GM21786 (cell line): ENCODE data around the gene KCNG4.

Experiments used
- ATAC-seq: cut with Tn5 transposase; IDR thresholded peaks from one replicate; pipeline ENCODE4 v1.9.1; 2021; ENCODE audit not compliant: unreplicated experiment

Gene KCNG4

DNA sequence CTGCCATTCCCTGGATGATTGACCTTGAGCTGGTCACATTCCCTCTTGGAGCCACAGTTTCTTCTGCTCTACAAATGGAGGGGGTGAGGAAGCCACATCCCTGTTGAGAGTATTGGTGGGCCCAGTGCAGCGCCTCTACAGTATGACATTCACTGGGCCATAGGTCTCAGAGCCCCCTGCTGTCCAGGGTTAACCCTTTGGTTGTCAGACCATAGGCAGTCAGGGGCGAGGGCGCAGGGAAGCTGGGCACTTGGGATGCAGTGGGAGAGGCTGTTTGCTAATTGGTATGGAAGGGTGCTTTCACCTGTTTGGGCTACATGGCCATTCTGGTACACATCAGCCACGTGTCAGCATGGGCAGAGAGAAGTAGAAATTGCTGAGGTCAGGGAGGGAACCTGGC lies 27.6 kb upstream of the KCNG4 start:
- no peak for ATAC-seq

DNA sequence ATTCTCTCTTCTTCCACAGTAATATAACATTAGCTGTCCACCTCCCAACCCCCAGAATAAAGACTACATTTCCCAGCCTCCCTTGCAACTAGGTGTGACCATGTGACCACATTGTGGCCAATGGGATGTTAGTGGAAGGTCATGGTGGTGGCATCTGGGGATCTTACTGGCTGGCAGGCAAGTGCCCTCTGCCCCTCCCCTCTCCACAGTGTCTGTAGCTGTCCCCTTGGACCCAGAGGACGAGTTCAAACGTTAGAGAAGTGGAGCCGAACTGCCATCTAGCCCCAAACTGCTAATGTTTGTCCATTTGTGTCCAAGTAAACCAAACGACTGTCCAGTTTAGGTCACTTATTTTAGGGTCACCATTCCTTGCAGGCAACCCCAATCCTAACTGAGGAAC lies 26.6 kb upstream of the KCNG4 start:
- peak; percentile 47 for ATAC-seq

DNA sequence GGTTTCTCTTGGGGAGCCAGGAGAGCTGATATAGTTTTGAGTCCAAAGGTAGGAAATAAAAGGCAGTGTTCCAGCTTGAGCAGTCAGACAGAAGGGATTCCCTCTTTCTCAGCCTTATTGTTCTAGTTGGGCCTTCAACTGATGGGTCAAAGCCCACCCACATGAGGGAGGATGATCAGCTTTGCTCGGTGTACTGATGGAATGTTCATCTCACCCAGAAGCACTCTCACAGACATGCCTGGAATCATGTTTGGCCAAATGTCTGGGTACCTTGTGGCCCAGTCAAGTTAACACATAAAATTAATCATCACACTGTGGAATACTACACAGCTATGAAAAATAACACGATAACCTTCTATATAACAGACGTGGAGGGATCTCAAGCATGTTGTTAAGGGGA lies 23.1 kb upstream of the KCNG4 start:
- no peak for ATAC-seq

- no peak for ATAC-seq
Measured at GRCh38 chr16:84262031-84262430, 22.2 kb upstream of the KCNG4 start.

GRCh38 chr16:84260766-84261554 lies 21.1 kb upstream of the KCNG4 start:
- no peak for ATAC-seq

GRCh38 chr16:84259691-84260090 lies 19.9 kb upstream of the KCNG4 start:
- ATAC-seq, result no peak

DNA sequence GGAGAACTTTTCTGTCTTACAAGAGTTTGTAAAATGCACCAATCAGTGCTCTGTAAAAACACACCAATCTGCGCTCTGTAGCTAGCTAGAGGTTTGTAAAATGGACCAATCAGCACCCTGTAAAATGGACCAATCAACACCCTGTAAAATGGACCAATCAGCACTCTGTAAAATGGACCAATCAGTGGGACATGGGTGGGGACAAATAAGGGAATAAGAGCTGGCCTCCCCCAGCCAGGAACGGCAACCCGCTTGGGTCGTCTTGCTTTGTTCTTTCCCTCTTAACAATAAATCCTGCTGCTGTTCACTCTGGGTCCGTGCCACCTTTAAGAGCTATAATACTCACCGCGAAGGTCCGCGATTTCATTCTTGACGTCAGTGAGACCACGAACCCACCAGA lies 18.5 kb upstream of the KCNG4 start:
- ATAC-seq, result no peak

GRCh38 chr16:84255050-84255810 lies 15.4 kb upstream of the KCNG4 start:
- no peak for ATAC-seq

GRCh38 chr16:84254062-84254461 lies 14.2 kb upstream of the KCNG4 start:
- no peak for ATAC-seq

DNA sequence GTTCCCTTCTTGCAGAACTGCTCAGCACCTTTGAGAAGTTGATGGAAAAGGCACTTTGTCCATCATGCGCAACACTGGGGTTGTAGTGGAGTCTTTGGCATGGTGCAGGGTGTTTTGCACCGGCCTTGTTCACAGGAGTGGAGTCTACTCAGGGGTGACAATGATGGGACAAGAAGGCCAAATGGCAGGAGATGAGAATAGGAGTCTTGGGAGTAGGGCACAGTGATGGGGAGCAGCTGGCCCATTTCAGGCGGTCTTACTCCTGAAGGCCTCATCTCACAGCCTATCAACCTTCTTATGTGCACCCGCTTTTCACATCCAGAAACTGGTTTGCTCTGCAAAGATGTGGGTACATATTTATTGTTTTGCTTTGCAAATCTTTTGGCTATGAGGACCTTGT lies 13.4 kb upstream of the KCNG4 start:
- no peak for ATAC-seq

DNA sequence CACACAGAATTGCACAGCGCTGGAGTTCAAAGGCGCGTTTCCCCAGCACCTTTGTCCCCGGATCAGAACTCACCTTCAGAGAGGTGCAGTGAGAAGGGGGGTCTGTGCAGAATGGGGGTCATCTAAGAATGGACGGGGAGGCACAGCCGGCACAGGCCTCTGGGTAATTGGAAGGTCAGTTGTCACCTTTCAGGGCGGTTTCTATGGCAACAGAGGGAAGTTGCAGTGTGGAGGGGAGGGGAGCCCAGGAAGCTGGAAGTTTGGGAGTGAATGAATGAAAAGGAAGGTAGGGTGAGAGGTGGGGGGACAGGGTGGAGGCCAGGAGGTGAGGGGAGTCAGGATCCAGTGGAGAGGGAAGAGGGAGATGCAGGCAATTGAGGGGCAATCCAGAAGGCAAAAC lies 12.4 kb upstream of the KCNG4 start:
- ATAC-seq, result no peak

GRCh38 chr16:84247844-84248243 lies 8.0 kb upstream of the KCNG4 start:
- no peak for ATAC-seq

DNA sequence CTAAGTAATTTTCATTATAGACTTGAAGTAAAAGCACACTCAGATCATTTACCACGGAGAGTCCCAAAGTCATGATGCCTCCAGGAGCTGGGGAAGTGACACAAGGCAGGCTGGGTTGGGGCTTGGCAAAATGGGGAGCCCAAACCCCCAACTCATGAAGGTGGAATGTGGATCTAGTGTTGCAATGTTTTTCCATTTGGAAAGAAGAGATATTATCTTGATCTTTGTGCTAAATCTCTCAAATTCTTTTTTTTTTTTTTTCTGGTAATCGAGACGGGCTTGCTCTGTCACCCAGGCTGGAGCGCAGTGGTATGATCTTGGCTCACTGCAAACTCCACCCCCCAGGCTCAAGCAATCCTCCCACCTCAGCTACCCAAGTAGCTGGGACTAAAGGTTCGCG lies 7.5 kb upstream of the KCNG4 start:
- no peak for ATAC-seq

DNA sequence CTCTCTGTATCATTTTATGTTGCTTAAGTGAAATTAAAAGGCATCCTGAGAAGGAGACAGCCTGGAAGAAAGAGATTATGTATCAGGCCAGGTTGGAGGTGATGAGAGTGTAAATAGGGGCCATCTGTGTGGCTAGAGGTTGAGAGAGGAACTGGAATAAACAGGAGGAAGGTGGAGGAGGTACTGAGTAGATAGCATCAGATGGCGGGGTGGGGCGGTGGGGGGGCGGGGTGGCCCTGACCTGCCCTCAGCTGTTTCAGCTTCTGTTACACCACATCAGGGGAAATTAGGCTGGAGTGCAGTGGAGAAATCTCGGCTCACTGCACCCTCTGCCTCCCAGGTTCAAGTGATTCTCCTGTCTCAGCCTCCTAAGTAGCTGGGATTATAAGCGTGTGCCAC lies 6.9 kb upstream of the KCNG4 start:
- no peak for ATAC-seq

DNA sequence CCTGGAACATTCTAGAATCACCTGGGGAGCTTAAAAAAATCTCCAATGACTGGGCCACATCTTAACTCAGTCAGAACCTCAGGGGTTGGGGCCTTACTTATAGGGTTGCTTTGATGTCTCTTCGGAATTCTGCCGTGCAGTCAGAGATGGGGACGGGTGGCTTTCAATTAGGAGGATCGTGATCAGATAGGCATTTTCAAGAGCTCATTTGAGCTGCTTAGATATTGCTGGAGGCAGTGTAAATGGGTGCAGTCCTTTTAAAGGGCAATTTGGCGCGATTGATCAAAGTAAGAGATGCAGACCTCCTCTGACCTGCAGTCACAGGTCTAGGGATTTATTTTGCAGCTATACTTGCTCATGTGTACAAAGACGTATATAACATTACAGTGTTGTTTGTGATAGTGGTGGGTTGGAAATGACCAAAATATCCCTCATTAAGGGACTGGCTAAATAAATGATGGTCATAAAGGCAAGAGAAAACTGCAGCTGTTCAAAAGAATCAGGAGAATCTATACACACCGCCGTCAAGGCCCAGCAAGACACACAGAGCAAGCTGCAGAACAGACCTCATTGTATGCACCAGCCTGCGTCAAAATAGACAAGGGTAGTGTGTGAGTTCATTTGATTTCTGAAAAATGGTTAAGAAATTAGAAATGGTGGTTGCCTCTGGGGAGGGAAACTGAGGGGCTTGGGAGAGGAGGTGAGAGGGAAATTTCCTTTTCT lies 6.3 kb upstream of the KCNG4 start:
- ATAC-seq, result no peak

GRCh38 chr16:84244728-84245127 lies 4.9 kb upstream of the KCNG4 start:
- ATAC-seq, result no peak

DNA sequence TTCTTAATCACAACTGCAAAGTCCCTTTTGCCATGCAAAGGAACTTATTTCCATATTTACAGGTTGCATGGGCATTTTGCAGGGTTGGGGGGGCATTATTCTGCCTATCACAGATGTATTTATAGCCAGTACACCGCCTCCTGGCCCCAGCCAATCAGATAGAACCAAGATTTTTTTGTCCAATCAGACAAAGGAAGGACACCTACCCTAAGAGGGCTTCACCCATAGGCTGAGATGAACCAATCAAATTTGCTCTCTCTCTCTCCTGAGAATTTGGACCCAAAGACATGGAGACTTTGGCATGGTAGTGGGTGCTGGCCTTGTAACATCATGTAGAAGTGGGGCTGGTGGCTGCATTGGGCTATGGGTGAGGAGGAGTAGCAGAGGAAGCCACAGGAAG lies 3.9 kb upstream of the KCNG4 start:
- no peak for ATAC-seq

DNA sequence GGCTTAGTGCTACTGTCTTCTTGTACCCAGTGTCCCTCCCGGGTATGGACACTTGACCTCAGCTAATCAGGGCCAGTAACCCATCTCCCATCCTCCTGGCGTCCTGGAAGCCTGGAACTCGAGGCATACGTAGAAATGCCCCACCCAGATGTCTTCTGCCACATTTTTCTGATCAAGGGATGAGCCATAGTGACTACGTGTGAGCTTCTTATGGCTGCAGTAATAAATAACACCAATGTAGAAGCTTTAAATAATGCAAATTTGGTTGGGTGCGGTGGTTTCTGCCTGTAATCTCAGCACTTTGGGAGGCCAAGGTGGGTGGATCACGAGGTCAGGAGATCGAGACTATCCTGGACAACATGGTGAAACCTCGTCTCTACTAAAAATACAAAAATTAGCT lies 3.0 kb upstream of the KCNG4 start:
- ATAC-seq, result no peak

DNA sequence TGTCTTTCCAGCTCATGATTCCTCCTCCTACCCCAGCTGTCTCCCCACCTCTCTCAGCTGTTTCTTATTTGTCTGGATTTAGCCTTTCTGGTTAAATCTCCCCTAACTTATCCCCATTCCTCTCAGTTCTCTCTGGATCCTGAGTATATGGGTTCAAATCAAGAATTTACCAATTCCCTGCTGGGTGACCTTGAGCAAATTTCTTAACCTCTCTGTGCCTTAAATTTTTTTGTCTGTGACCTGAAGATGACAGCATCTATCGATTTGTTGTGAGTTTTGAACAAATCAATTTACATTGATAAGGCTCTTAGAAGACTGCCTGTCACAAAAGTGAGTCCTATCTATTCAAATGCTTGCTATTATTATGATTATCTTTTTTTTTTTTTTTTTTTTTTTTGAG lies 2.0 kb upstream of the KCNG4 start:
- ATAC-seq, result no peak

GRCh38 chr16:84240455-84240854 lies 643 bp upstream of the KCNG4 start:
- no peak for ATAC-seq

GRCh38 chr16:84239141-84239769 lies 557 bp downstream of the KCNG4 start:
- no peak for ATAC-seq
